Measurements from ENCODE around the gene IL3RA. TPM values are rescaled to one million over a fixed set of nuclear protein-coding genes. Genes with fewer than 3 reads are reported as not detected.

The IL3RA gene
- total and polyA plus RNA-seq, 5 donors from 2014 or later: 0.18 to 1.2 TPM; not detected in 3

GRCh38 chrX:1355131-1356046, 18.8 kb downstream of the IL3RA start:
- H3K36me3 Mint-ChIP-seq: peaks cover 13% of the 10 kb centered on the region
- peaks cover 4% of the 10 kb centered on the region for H3K36me3 ChIP-seq (ENCODE audit: control insufficient read depth, insufficient read depth, low read length)
- peaks cover 0 to 3% (median 1%) of the 10 kb centered on the region in 4 donors for H3K4me1 Mint-ChIP-seq
- peaks cover 0 to 4% of the 10 kb centered on the region in 2 experiments for H3K9me3 ChIP-seq (ENCODE audit: control insufficient read depth in 2 of 2, low read length in 2 of 2)
- H3K27ac Mint-ChIP-seq: no peak overlapping the region
- H3K9me3 Mint-ChIP-seq: peaks cover 0 to 4% (median 0%) of the 10 kb centered on the region in 7 donors
- H3K4me3 Mint-ChIP-seq: no peak overlapping the region
- no peaks in the 10 kb centered on the region for H3K4me1 ChIP-seq (ENCODE audit: control insufficient read depth, insufficient read depth, low read length, poor library complexity, severe bottlenecking)
- no peak for DNase-seq
- no peak overlapping the region for H3K4me3 ChIP-seq (ENCODE audit: low read depth, low read length)
- ATAC-seq (ENCODE audit: low read depth in 2 of 2): peak; percentile 18 to 22
- no peaks in the 10 kb centered on the region for H3K27me3 Mint-ChIP-seq
- no peaks in the 10 kb centered on the region for H3K27me3 ChIP-seq (ENCODE audit: control insufficient read depth, insufficient read depth, low read length)
- H3K27ac ChIP-seq (ENCODE audit: insufficient read depth, low read length, poor library complexity, severe bottlenecking): no peak overlapping the region

GRCh38 chrX:1357993-1358392, 21.4 kb downstream of the IL3RA start:
- Mint-ChIP-seq H3K36me3 (peaks cover 24% of the 10 kb centered on the region), H3K27ac (no peak overlapping the region), H3K27me3 (no peaks in the 10 kb centered on the region), H3K9me3 (peaks cover 0 to 5% (median 0%) of the 10 kb centered on the region in 7 donors), H3K4me3 (no peak overlapping the region), H3K4me1 (peaks cover 0 to 9% (median 1%) of the 10 kb centered on the region in 4 donors)
- H3K4me3 ChIP-seq (ENCODE audit: low read depth, low read length): no peak overlapping the region
- ATAC-seq (ENCODE audit: low read depth in 2 of 2): no peak
- H3K27me3 ChIP-seq (ENCODE audit: control insufficient read depth, insufficient read depth, low read length): no peaks in the 10 kb centered on the region
- no peak for DNase-seq
- peaks cover 0 to 4% of the 10 kb centered on the region in 2 experiments for H3K9me3 ChIP-seq (ENCODE audit: control insufficient read depth in 2 of 2, low read length in 2 of 2)
- H3K4me1 ChIP-seq (ENCODE audit: control insufficient read depth, insufficient read depth, low read length, poor library complexity, severe bottlenecking): no peaks in the 10 kb centered on the region
- no peak overlapping the region for H3K27ac ChIP-seq (ENCODE audit: insufficient read depth, low read length, poor library complexity, severe bottlenecking)
- H3K36me3 ChIP-seq (ENCODE audit: control insufficient read depth, insufficient read depth, low read length): peaks cover 4% of the 10 kb centered on the region

GRCh38 chrX:1358793-1359476, 22.4 kb downstream of the IL3RA start:
- H3K9me3 ChIP-seq (ENCODE audit: control insufficient read depth in 2 of 2, low read length in 2 of 2): peaks cover 0 to 4% of the 10 kb centered on the region in 2 experiments
- Mint-ChIP-seq H3K27me3 (no peaks in the 10 kb centered on the region), H3K36me3 (peaks cover 24% of the 10 kb centered on the region), H3K9me3 (peaks cover 0 to 5% (median 0%) of the 10 kb centered on the region in 7 donors), H3K27ac (no peak overlapping the region), H3K4me3 (no peak overlapping the region), H3K4me1 (peaks cover 0 to 9% (median 1%) of the 10 kb centered on the region in 4 donors)
- DNase-seq: no peak
- no peaks in the 10 kb centered on the region for H3K27me3 ChIP-seq (ENCODE audit: control insufficient read depth, insufficient read depth, low read length)
- H3K4me3 ChIP-seq (ENCODE audit: low read depth, low read length): no peak overlapping the region
- ATAC-seq (ENCODE audit: low read depth in 2 of 2): no peak
- H3K36me3 ChIP-seq (ENCODE audit: control insufficient read depth, insufficient read depth, low read length): peaks cover 4% of the 10 kb centered on the region
- no peak overlapping the region for H3K27ac ChIP-seq (ENCODE audit: insufficient read depth, low read length, poor library complexity, severe bottlenecking)
- no peaks in the 10 kb centered on the region for H3K4me1 ChIP-seq (ENCODE audit: control insufficient read depth, insufficient read depth, low read length, poor library complexity, severe bottlenecking)

- Mint-ChIP-seq H3K4me3 (no peak overlapping the region), H3K27ac (peak overlapping the region in 2 of 3 donors; percentile 38 to 55), H3K36me3 (peaks cover 24% of the 10 kb centered on the region), H3K9me3 (peaks cover 0 to 5% (median 0%) of the 10 kb centered on the region in 7 donors), H3K4me1 (peaks cover 0 to 7% (median 0%) of the 10 kb centered on the region in 4 donors), H3K27me3 (no peaks in the 10 kb centered on the region)
- H3K27ac ChIP-seq (ENCODE audit: insufficient read depth, low read length, poor library complexity, severe bottlenecking): no peak overlapping the region
- no peak for ATAC-seq (ENCODE audit: low read depth in 2 of 2)
- H3K4me3 ChIP-seq (ENCODE audit: low read depth, low read length): no peak overlapping the region
- DNase-seq: no peak
- no peaks in the 10 kb centered on the region for H3K4me1 ChIP-seq (ENCODE audit: control insufficient read depth, insufficient read depth, low read length, poor library complexity, severe bottlenecking)
- peaks cover 4% of the 10 kb centered on the region for H3K36me3 ChIP-seq (ENCODE audit: control insufficient read depth, insufficient read depth, low read length)
- H3K9me3 ChIP-seq (ENCODE audit: control insufficient read depth in 2 of 2, low read length in 2 of 2): peaks cover 0 to 4% of the 10 kb centered on the region in 2 experiments
- no peaks in the 10 kb centered on the region for H3K27me3 ChIP-seq (ENCODE audit: control insufficient read depth, insufficient read depth, low read length)
Observed at GRCh38 chrX:1359477-1359873, 22.9 kb downstream of the IL3RA start.

GRCh38 chrX:1360171-1360570, 23.6 kb downstream of the IL3RA start:
- ATAC-seq (ENCODE audit: low read depth in 2 of 2) (no peak), DNase-seq (no peak)
- H3K36me3 Mint-ChIP-seq: peaks cover 24% of the 10 kb centered on the region
- H3K27me3 Mint-ChIP-seq: no peaks in the 10 kb centered on the region
- no peak overlapping the region for H3K27ac ChIP-seq (ENCODE audit: insufficient read depth, low read length, poor library complexity, severe bottlenecking)
- H3K4me3 Mint-ChIP-seq: no peak overlapping the region
- H3K9me3 ChIP-seq (ENCODE audit: control insufficient read depth in 2 of 2, low read length in 2 of 2): peaks cover 0 to 4% of the 10 kb centered on the region in 2 experiments
- H3K9me3 Mint-ChIP-seq: peaks cover 0 to 5% (median 0%) of the 10 kb centered on the region in 7 donors
- H3K4me1 ChIP-seq (ENCODE audit: control insufficient read depth, insufficient read depth, low read length, poor library complexity, severe bottlenecking): no peaks in the 10 kb centered on the region
- peaks cover 4% of the 10 kb centered on the region for H3K36me3 ChIP-seq (ENCODE audit: control insufficient read depth, insufficient read depth, low read length)
- H3K27ac Mint-ChIP-seq: peak overlapping the region in 1 of 3 donors; percentile 0
- no peak overlapping the region for H3K4me3 ChIP-seq (ENCODE audit: low read depth, low read length)
- H3K4me1 Mint-ChIP-seq: peaks cover 0 to 7% (median 0%) of the 10 kb centered on the region in 4 donors
- H3K27me3 ChIP-seq (ENCODE audit: control insufficient read depth, insufficient read depth, low read length): no peaks in the 10 kb centered on the region

GRCh38 chrX:1361275-1361674, 24.7 kb downstream of the IL3RA start:
- Histone ChIP-seq H3K4me1 (ENCODE audit: control insufficient read depth, insufficient read depth, low read length, poor library complexity, severe bottlenecking) (no peaks in the 10 kb centered on the region), H3K9me3 (ENCODE audit: control insufficient read depth in 2 of 2, low read length in 2 of 2) (peaks cover 0 to 4% of the 10 kb centered on the region in 2 experiments), H3K27me3 (ENCODE audit: control insufficient read depth, insufficient read depth, low read length) (no peaks in the 10 kb centered on the region), H3K4me3 (ENCODE audit: low read depth, low read length) (no peak overlapping the region), H3K36me3 (ENCODE audit: control insufficient read depth, insufficient read depth, low read length) (peaks cover 4% of the 10 kb centered on the region), H3K27ac (ENCODE audit: insufficient read depth, low read length, poor library complexity, severe bottlenecking) (no peak overlapping the region)
- peaks cover 24% of the 10 kb centered on the region for H3K36me3 Mint-ChIP-seq
- H3K4me1 Mint-ChIP-seq: peaks cover 0 to 7% (median 0%) of the 10 kb centered on the region in 4 donors
- DNase-seq: no peak
- H3K27ac Mint-ChIP-seq: no peak overlapping the region
- no peak overlapping the region for H3K4me3 Mint-ChIP-seq
- H3K27me3 Mint-ChIP-seq: no peaks in the 10 kb centered on the region
- peaks cover 0 to 5% (median 0%) of the 10 kb centered on the region in 7 donors for H3K9me3 Mint-ChIP-seq
- no peak for ATAC-seq (ENCODE audit: low read depth in 2 of 2)

- H3K9me3 Mint-ChIP-seq: peaks cover 0 to 5% (median 0%) of the 10 kb centered on the region in 7 donors
- peaks cover 24% of the 10 kb centered on the region for H3K36me3 Mint-ChIP-seq
- H3K27me3 Mint-ChIP-seq: no peaks in the 10 kb centered on the region
- H3K27ac ChIP-seq (ENCODE audit: insufficient read depth, low read length, poor library complexity, severe bottlenecking): no peak overlapping the region
- ATAC-seq (ENCODE audit: low read depth in 2 of 2) (no peak), DNase-seq (no peak)
- peaks cover 4% of the 10 kb centered on the region for H3K36me3 ChIP-seq (ENCODE audit: control insufficient read depth, insufficient read depth, low read length)
- H3K27me3 ChIP-seq (ENCODE audit: control insufficient read depth, insufficient read depth, low read length): no peaks in the 10 kb centered on the region
- H3K4me1 ChIP-seq (ENCODE audit: control insufficient read depth, insufficient read depth, low read length, poor library complexity, severe bottlenecking): no peaks in the 10 kb centered on the region
- peaks cover 0 to 4% of the 10 kb centered on the region in 2 experiments for H3K9me3 ChIP-seq (ENCODE audit: control insufficient read depth in 2 of 2, low read length in 2 of 2)
- H3K4me1 Mint-ChIP-seq: peaks cover 0 to 7% (median 0%) of the 10 kb centered on the region in 4 donors
- H3K4me3 Mint-ChIP-seq: no peak overlapping the region
- peak overlapping the region; percentile 10 to 77 (median 64) for H3K27ac Mint-ChIP-seq
- H3K4me3 ChIP-seq (ENCODE audit: low read depth, low read length): no peak overlapping the region
Observed at GRCh38 chrX:1361910-1362309, 25.3 kb downstream of the IL3RA start.

All from CD4-positive, CD25-positive, alpha-beta regulatory T cell (primary cell).